ENCODE data around the gene PAX7. TPM values are rescaled to one million over a fixed set of nuclear protein-coding genes. Genes with fewer than 3 reads are reported as not detected.
"Not testable (repeated sequence)": the region's sequence is repeated elsewhere in the genome, so short reads cannot be mapped to it uniquely, and the experiment has no call there.

The PAX7 gene
- total RNA-seq, 2 donors from 2014 or later, result not detected

DNA sequence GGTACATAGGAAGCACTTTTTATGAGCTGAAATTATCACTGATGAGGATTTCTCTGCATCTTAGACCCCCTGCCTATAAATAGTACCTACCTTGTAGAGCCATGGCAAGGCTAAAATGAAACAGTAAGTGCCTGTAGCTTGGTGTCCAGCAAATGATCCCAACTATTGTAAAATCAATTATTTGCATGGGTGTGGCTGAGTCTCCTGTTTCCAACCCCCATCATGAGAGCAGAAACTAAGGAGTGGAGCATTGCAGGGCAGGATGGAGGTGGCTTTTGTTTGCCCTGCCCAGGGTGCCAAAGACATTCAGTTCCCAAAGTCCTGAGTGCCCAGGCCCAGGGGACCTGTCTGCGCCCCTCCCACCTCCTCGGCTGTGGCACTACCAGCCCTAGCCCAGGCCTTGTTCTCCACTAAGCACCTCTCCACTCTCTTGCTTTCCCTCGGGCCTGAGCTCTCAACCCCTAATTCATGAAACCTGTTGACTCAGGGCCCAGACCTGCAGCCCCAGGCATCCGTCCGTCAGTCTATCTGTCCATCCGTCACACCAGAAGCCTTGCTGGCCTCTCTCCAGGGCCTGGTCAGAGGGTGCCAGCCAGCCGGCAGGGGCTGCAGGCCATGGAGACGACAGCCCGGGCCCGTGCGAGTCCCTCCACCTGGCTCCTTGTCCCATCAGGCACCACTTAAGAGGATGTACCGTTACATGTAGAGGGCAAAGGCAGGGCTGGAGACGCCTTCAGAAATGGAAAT is 39.6 kb downstream of the PAX7 start:
- no peak overlapping the region for H3K4me3 Mint-ChIP-seq
- H3K27me3 Mint-ChIP-seq, result peaks cover 40% of the 10 kb centered on the region
- H3K27ac Mint-ChIP-seq, result no peak overlapping the region
- H3K36me3 Mint-ChIP-seq (ENCODE audit: low read depth), result no peaks in the 10 kb centered on the region
- ATAC-seq, result no peak
- H3K9me3 ChIP-seq (ENCODE audit: control insufficient read depth, low read length, poor library complexity, severe bottlenecking), result no peaks in the 10 kb centered on the region
- no peak for DNase-seq
- no peaks in the 10 kb centered on the region for H3K4me1 Mint-ChIP-seq

GRCh38 chr1:18670868-18671225 is 40.2 kb downstream of the PAX7 start:
- H3K27ac Mint-ChIP-seq, result no peak overlapping the region
- H3K4me3 Mint-ChIP-seq, result no peak overlapping the region
- H3K36me3 Mint-ChIP-seq (ENCODE audit: low read depth), result no peaks in the 10 kb centered on the region
- no peaks in the 10 kb centered on the region for H3K9me3 ChIP-seq (ENCODE audit: control insufficient read depth, low read length, poor library complexity, severe bottlenecking)
- H3K4me1 Mint-ChIP-seq, result no peaks in the 10 kb centered on the region
- no peak for DNase-seq
- H3K27me3 Mint-ChIP-seq, result peaks cover 46% of the 10 kb centered on the region
- no peak for ATAC-seq

DNA sequence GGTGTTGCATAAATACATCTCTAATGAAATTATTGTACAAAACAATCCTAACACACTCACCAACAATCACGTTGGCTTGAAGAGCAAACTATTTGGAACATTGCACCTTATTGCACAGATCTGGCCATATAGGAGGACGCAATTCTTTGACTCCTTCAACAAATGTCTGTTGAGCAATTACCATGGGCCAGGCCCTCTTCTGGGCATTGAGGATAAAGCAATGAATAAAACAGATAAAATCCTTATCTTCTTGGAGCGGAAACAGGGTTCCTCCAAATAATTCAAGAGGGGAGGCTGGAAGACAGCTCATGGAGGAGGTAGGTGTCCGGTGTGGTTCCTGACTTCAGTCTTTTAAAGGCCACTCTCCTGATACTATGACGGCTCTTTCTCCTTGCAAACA is 43.3 kb downstream of the PAX7 start:
- no peaks in the 10 kb centered on the region for H3K9me3 ChIP-seq (ENCODE audit: control insufficient read depth, low read length, poor library complexity, severe bottlenecking)
- no peaks in the 10 kb centered on the region for H3K4me1 Mint-ChIP-seq
- no peaks in the 10 kb centered on the region for H3K36me3 Mint-ChIP-seq (ENCODE audit: low read depth)
- ATAC-seq, result no peak
- no peak overlapping the region for H3K27ac Mint-ChIP-seq
- H3K27me3 Mint-ChIP-seq, result peaks cover 55% of the 10 kb centered on the region
- no peak overlapping the region for H3K4me3 Mint-ChIP-seq
- no peak for DNase-seq

- ATAC-seq, result no peak
- no peak for DNase-seq
- Mint-ChIP-seq H3K4me1 (no peaks in the 10 kb centered on the region), H3K27ac (no peak overlapping the region), H3K4me3 (no peak overlapping the region), H3K36me3 (ENCODE audit: low read depth) (no peaks in the 10 kb centered on the region), H3K27me3 (peaks cover 57% of the 10 kb centered on the region)
- no peaks in the 10 kb centered on the region for H3K9me3 ChIP-seq (ENCODE audit: control insufficient read depth, low read length, poor library complexity, severe bottlenecking)
These were observed 45.7 kb downstream of the PAX7 start for GRCh38 chr1:18676332-18676781.

DNA sequence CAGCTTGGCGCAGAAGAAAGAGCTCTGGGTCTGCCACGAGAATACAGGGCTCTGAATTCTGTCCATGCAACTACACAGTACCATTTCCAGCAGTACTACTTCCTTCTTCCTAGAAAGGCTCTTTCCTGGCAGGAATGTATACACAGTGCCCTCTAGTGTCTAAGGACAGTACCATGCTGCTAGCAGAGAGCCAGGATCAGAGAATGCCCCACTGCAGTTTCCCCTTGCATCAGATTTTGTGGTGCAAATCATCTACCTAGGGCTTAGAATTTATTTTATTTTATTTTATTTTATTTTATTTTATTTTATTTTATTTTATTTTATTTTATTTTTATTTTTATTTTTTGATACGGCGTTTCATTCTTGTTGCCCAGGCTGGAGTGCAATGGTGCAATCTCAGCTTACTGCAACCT is 50.8 kb downstream of the PAX7 start:
- ATAC-seq (no peak), DNase-seq (no peak)
- no peak overlapping the region for H3K4me3 Mint-ChIP-seq
- H3K36me3 Mint-ChIP-seq (ENCODE audit: low read depth), result no peaks in the 10 kb centered on the region
- H3K27me3 Mint-ChIP-seq, result peaks cover 45% of the 10 kb centered on the region
- no peak overlapping the region for H3K27ac Mint-ChIP-seq
- no peaks in the 10 kb centered on the region for H3K9me3 ChIP-seq (ENCODE audit: control insufficient read depth, low read length, poor library complexity, severe bottlenecking)
- no peaks in the 10 kb centered on the region for H3K4me1 Mint-ChIP-seq

GRCh38 chr1:18682375-18682774 is 51.7 kb downstream of the PAX7 start:
- Mint-ChIP-seq H3K4me1 (no peaks in the 10 kb centered on the region), H3K4me3 (no peak overlapping the region), H3K36me3 (ENCODE audit: low read depth) (no peaks in the 10 kb centered on the region), H3K27ac (no peak overlapping the region), H3K27me3 (peaks cover 44% of the 10 kb centered on the region)
- DNase-seq, result no peak
- H3K9me3 ChIP-seq (ENCODE audit: control insufficient read depth, low read length, poor library complexity, severe bottlenecking), result no peaks in the 10 kb centered on the region
- ATAC-seq, result no peak

DNA sequence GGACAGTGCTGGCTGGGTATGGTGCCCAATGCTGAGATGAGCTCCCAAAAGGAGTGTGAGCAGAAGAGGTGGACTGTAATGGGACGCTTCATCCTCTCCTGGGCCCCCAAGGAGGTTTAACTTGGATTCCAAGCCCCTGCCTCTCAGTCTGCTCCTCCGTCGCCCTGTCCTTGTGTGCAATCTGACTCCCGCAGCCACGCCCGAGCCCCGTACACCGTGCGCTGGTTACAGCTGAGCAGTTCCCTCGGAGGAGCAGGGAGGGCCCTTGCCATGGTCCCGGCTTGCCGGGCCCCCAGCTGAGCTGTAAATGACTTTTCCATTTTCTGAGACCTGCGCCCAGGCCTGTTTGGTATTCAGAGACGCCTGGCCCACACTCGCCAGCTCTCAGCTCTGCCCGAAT is 53.7 kb downstream of the PAX7 start:
- H3K9me3 ChIP-seq (ENCODE audit: control insufficient read depth, low read length, poor library complexity, severe bottlenecking), result no peaks in the 10 kb centered on the region
- Mint-ChIP-seq H3K27me3 (peaks cover 42% of the 10 kb centered on the region), H3K27ac (no peak overlapping the region), H3K4me1 (no peaks in the 10 kb centered on the region), H3K4me3 (no peak overlapping the region), H3K36me3 (ENCODE audit: low read depth) (no peaks in the 10 kb centered on the region)
- no peak for DNase-seq
- ATAC-seq, result no peak

GRCh38 chr1:18686540-18686939 is 55.9 kb downstream of the PAX7 start:
- H3K9me3 ChIP-seq (ENCODE audit: control insufficient read depth, low read length, poor library complexity, severe bottlenecking), result no peaks in the 10 kb centered on the region
- DNase-seq, result no peak
- Mint-ChIP-seq H3K27ac (no peak overlapping the region), H3K27me3 (peaks cover 45% of the 10 kb centered on the region), H3K4me1 (no peaks in the 10 kb centered on the region), H3K36me3 (ENCODE audit: low read depth) (peaks cover 3% of the 10 kb centered on the region), H3K4me3 (no peak overlapping the region)
- no peak for ATAC-seq

DNA sequence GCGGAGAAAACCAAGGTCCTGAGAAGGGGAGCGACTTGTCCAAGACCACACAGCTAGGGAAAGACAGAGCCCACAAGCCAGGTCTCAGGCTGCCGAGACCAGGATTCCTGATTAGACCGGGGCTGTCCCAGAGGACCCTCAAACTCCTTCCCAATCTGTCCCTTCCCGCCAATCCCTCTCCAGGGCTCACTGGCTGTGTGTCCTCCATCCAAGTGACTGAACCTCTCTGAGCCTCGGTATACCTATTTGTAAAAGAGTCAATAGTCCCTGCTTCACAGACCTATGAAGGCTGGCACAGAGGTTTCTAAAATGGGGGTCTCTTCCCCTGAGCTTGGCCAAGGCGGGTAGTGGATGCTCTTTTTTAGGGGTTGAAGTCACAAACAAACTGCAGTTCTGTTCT is 56.6 kb downstream of the PAX7 start:
- DNase-seq (no peak), ATAC-seq (no peak)
- H3K4me1 Mint-ChIP-seq, result peaks cover under 1% of the 10 kb centered on the region
- H3K9me3 ChIP-seq (ENCODE audit: control insufficient read depth, low read length, poor library complexity, severe bottlenecking), result no peaks in the 10 kb centered on the region
- H3K4me3 Mint-ChIP-seq, result no peak overlapping the region
- H3K27me3 Mint-ChIP-seq, result peaks cover 52% of the 10 kb centered on the region
- peaks cover 3% of the 10 kb centered on the region for H3K36me3 Mint-ChIP-seq (ENCODE audit: low read depth)
- H3K27ac Mint-ChIP-seq, result no peak overlapping the region

DNA sequence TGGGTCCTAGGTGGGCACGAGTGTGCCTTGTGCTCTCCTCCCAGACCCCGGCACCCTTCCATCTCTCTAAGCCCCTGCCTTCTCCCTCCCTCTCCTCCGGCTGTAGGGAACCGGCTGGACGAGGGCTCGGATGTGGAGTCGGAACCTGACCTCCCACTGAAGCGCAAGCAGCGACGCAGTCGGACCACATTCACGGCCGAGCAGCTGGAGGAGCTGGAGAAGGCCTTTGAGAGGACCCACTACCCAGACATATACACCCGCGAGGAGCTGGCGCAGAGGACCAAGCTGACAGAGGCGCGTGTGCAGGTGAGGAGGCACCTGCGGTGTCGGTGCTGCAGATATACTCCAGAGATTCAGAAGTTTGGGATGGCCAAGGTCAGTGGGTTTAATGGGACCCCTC is 61.0 kb downstream of the PAX7 start:
- DNase-seq (no peak), ATAC-seq (no peak)
- peaks cover 2% of the 10 kb centered on the region for H3K4me1 Mint-ChIP-seq
- no peak overlapping the region for H3K4me3 Mint-ChIP-seq
- H3K27me3 Mint-ChIP-seq, result peaks cover 67% of the 10 kb centered on the region
- H3K36me3 Mint-ChIP-seq (ENCODE audit: low read depth), result peaks cover 3% of the 10 kb centered on the region
- H3K9me3 ChIP-seq (ENCODE audit: control insufficient read depth, low read length, poor library complexity, severe bottlenecking), result no peaks in the 10 kb centered on the region
- H3K27ac Mint-ChIP-seq, result no peak overlapping the region

DNA sequence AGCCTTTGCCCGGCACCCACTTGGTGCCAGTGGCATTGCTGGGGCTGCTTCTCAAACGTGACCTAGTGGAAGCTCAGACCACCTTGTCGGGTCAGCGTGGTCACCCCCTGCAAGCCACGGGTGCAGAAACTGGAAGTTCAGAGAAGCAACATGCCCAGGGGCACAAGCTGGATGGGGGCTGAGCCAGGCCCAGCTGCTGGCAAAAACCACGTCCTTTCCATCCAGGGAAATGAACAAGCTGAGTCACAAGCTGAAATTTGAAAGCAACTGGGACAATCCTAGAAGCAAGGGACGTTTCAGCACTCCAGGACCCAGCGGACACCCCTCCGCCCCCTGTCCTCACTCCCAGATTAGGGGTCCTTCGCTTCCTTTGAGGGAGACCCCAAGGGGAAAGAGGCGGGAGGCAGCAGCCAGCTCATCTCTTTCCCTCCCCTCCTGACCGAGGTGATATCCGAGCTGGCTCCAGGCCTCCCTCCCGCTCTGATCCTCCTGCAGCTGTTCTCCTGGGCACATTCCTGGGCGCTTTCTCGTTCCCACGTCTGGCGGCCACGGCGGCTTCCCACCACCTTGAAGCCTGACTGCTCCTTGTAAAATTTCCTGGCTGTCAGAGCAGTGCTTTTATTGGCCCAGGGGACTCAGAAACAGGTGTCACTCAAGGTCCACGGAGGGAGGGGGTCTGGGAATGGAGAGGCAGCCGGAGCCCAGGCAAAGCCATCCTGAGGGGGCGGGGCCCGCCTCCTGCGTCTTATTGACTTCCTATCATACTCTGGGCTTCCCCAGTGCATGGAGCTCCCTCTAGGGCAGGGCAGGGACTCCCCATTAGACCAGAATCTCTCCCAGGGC is 62.8 kb downstream of the PAX7 start:
- peaks cover 75% of the 10 kb centered on the region for H3K27me3 Mint-ChIP-seq
- H3K4me1 Mint-ChIP-seq, result peaks cover 2% of the 10 kb centered on the region
- ATAC-seq, result no peak
- no peaks in the 10 kb centered on the region for H3K9me3 ChIP-seq (ENCODE audit: control insufficient read depth, low read length, poor library complexity, severe bottlenecking)
- H3K4me3 Mint-ChIP-seq, result no peak overlapping the region
- H3K27ac Mint-ChIP-seq, result no peak overlapping the region
- no peak for DNase-seq
- peaks cover 3% of the 10 kb centered on the region for H3K36me3 Mint-ChIP-seq (ENCODE audit: low read depth)

- not testable (repeated sequence) for H3K9me3 ChIP-seq (ENCODE audit: control insufficient read depth, low read length, poor library complexity, severe bottlenecking); H3K4me3 Mint-ChIP-seq; ATAC-seq; H3K4me1 Mint-ChIP-seq; DNase-seq; H3K36me3 Mint-ChIP-seq (ENCODE audit: low read depth); H3K27ac Mint-ChIP-seq
- peaks cover 83% of the 10 kb centered on the region for H3K27me3 Mint-ChIP-seq
These were observed 63.6 kb downstream of the PAX7 start for GRCh38 chr1:18694289-18694688.

DNA sequence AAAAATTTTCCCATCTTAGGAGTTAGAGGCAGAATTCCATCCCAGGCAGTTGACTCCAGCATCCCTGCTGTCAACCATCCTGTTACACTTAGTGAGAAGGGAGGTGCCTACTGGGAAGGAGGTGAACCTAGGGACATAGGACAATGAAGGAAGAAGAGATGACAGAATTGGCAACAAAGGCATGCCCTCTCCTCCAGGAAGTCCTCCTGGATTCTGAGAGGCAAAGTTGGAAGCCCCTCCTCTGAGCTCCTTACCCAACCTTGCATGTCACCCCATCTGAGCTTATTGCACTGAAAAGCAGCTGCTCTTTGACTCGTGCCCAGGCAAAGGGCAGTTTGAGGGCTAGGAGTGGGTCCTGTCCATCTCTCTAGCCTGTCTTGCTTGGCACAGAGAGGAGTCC is 66.9 kb downstream of the PAX7 start:
- no peak for DNase-seq
- ATAC-seq, result no peak
- Mint-ChIP-seq H3K36me3 (ENCODE audit: low read depth) (peaks cover 3% of the 10 kb centered on the region), H3K27ac (no peak overlapping the region), H3K4me3 (no peak overlapping the region), H3K27me3 (peaks cover 80% of the 10 kb centered on the region), H3K4me1 (no peaks in the 10 kb centered on the region)
- no peaks in the 10 kb centered on the region for H3K9me3 ChIP-seq (ENCODE audit: control insufficient read depth, low read length, poor library complexity, severe bottlenecking)

DNA sequence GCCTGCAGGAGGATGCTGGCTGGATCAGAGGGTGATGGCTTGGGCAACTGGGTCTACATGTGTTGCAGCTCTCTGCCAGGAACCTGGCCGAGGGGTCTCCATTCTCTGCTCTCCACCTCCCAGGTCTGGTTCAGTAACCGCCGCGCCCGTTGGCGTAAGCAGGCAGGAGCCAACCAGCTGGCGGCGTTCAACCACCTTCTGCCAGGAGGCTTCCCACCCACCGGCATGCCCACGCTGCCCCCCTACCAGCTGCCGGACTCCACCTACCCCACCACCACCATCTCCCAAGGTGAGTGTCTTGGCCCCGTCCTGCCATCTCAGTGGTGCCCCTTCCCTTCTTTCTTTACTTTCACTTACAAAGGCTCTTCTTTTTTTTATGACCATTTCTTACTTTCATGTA is 69.9 kb downstream of the PAX7 start:
- ATAC-seq, result no peak

More for the DNA sequence above, 69.9 kb downstream of the PAX7 start:
- Mint-ChIP-seq H3K27me3 (peaks cover 74% of the 10 kb centered on the region), H3K27ac (no peak overlapping the region), H3K36me3 (ENCODE audit: low read depth) (peaks cover 3% of the 10 kb centered on the region), H3K4me3 (no peak overlapping the region), H3K4me1 (no peaks in the 10 kb centered on the region)
- no peak for DNase-seq
- no peaks in the 10 kb centered on the region for H3K9me3 ChIP-seq (ENCODE audit: control insufficient read depth, low read length, poor library complexity, severe bottlenecking)
